ENCODE results near the gene RPRD2. TPM values are rescaled to one million over a fixed set of nuclear protein-coding genes. Genes with fewer than 3 reads are reported as not detected.

RPRD2 gene
- total and polyA plus RNA-seq, 2 of the 4 experiments (the other 2 are of a cell fraction) = 3.9 to 11.6 TPM

DNA sequence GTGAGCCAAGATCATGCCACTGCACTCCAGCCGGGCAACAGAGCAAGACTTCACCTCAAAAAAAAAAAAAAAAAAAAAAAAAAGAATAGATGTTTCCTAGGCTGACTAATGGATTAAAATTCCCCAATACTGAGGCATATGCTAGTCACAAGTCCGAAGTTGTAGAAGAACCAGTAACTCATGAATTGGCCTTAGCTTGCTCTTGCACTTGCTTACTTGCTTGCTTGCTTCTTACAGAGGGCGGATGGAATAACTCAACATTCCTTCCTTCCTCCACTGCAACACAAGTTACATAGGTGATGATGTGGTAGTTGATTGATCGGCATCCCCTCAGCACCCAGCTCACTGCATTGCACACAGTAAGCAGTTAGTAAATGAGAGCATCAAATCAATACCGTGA, 120.5 kb downstream of the RPRD2 start:
- dilution Hi-C loops (cut with HindIII; ENCODE audit: low sequenced_read_pairs, unreplicated experiment) = no loop called here
- no TSS peak for BruUV-seq (replicated peaks)
- peak; percentile 9; the same call in 1 of the 2 replicates for ATAC-seq (ENCODE audit: low read depth)

More for the DNA sequence above, 120.5 kb downstream of the RPRD2 start:
- in situ Hi-C loops (cut with MboI; ENCODE audit: low sequenced_read_pairs) (no loop called here), intact Hi-C loops (cut with micrococcal nuclease) (no loop called here)
- Histone ChIP-seq H3K27ac (ENCODE audit: insufficient read depth, low read length) (no peak overlapping the region), H3K23ac (ENCODE audit: low read depth, low read length) (peak overlapping the region; percentile 24; the same call in 1 of the 2 replicates), H3K56ac (ENCODE audit: extremely low read depth, insufficient read depth, low read length) (no peak overlapping the region), H3K79me1 (ENCODE audit: low read depth in 1 of 2, low read length in 2 of 2) (peaks cover 10 to 17% of the 10 kb centered on the region in 2 experiments), H2AK9ac (replicated peaks; ENCODE audit: low read depth, low read length, poor library complexity) (no peak overlapping the region), H2BK20ac (ENCODE audit: low read depth, low read length) (no peak overlapping the region), H3K36me3 (ENCODE audit: control insufficient read depth, insufficient read depth, low read length) (no peaks in the 10 kb centered on the region), H4K8ac (ENCODE audit: low read depth in 2 of 2, low read length in 2 of 2) (peak overlapping the region in 1 of 2 experiments; percentile 11; a peak in 1 of 4 replicates), H3K4ac (ENCODE audit: low read depth, low read length) (no peak overlapping the region), H2BK15ac (ENCODE audit: low read depth, low read length) (no peak overlapping the region), H3K4me1 (ENCODE audit: control insufficient read depth, insufficient read depth, low read length) (no peaks in the 10 kb centered on the region; the same call in 1 of the 2 replicates), H3K4me2 (ENCODE audit: low read depth, low read length) (no peak overlapping the region), H2BK120ac (ENCODE audit: low read depth, low read length) (no peak overlapping the region), H3K27me3 (ENCODE audit: control insufficient read depth, insufficient read depth, low read length) (no peaks in the 10 kb centered on the region), H3K9ac (ENCODE audit: low read depth, low read length) (no peak overlapping the region), H3K14ac (replicated peaks; ENCODE audit: low read depth, low read length) (no peak overlapping the region; the same call in 1 of the 2 replicates), H3K18ac (ENCODE audit: low read depth, low read length) (no peak overlapping the region), H3K9me3 (ENCODE audit: control insufficient read depth, insufficient read depth, low read length) (no peaks in the 10 kb centered on the region), H2AK5ac (ENCODE audit: low read depth, low read length) (no peak overlapping the region; the same call in 1 of the 2 replicates), H2AFZ (replicated peaks; ENCODE audit: low read length, poor library complexity) (peak overlapping the region; percentile 11), H2BK5ac (ENCODE audit: low read depth, low read length, poor library complexity, severe bottlenecking) (no peak overlapping the region), H4K20me1 (ENCODE audit: insufficient read depth, low read length) (no peaks in the 10 kb centered on the region), H4K91ac (ENCODE audit: insufficient read depth, low read depth, low read length) (no peak overlapping the region), H3K9me1 (ENCODE audit: insufficient read depth, low read length) (peaks cover 4% of the 10 kb centered on the region), H3K4me3 (ENCODE audit: insufficient read depth, low read depth, low read length) (no peak overlapping the region), H4K5ac (ENCODE audit: low read depth, low read length) (no peak overlapping the region)
- TF ChIP-seq RAD21 (IDR thresholded peaks at IDR 0.05; ENCODE audit: low read length) (no peak), RCOR1 (IDR thresholded peaks at IDR 0.05; ENCODE audit: insufficient replicate concordance, low read length) (no peak), SMC3 (IDR thresholded peaks at IDR 0.05; ENCODE audit: low read depth, low read length) (no peak), POLR2A (IDR thresholded peaks at IDR 0.05; ENCODE audit: low read depth, low read length) (no peak), CEBPB (IDR thresholded peaks at IDR 0.05; ENCODE audit: low read depth, low read length) (no peak), RFX5 (IDR thresholded peaks at IDR 0.05; ENCODE audit: low read depth, low read length) (no peak), BHLHE40 (IDR thresholded peaks at IDR 0.05; ENCODE audit: low read depth, low read length) (no peak), CHD1 (IDR thresholded peaks at IDR 0.05; ENCODE audit: low read depth, low read length) (no peak), FOS (IDR thresholded peaks at IDR 0.05; ENCODE audit: low read depth, low read length) (no peak), NFE2L2 (IDR thresholded peaks at IDR 0.05; ENCODE audit: low read depth, low read length) (no peak), MAZ (IDR thresholded peaks at IDR 0.05; ENCODE audit: borderline replicate concordance, low read depth, low read length) (no peak)
- TF ChIP-seq, protein P1, sequence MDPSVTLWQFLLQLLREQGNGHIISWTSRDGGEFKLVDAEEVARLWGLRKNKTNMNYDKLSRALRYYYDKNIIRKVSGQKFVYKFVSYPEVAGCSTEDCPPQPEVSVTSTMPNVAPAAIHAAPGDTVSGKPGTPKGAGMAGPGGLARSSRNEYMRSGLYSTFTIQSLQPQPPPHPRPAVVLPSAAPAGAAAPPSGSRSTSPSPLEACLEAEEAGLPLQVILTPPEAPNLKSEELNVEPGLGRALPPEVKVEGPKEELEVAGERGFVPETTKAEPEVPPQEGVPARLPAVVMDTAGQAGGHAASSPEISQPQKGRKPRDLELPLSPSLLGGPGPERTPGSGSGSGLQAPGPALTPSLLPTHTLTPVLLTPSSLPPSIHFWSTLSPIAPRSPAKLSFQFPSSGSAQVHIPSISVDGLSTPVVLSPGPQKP (IDR thresholded peaks at IDR 0.05; ENCODE audit: borderline replicate concordance, low read depth, low read length) = no peak
- TF ChIP-seq, protein P2, sequence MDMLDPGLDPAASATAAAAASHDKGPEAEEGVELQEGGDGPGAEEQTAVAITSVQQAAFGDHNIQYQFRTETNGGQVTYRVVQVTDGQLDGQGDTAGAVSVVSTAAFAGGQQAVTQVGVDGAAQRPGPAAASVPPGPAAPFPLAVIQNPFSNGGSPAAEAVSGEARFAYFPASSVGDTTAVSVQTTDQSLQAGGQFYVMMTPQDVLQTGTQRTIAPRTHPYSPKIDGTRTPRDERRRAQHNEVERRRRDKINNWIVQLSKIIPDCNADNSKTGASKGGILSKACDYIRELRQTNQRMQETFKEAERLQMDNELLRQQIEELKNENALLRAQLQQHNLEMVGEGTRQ (IDR thresholded peaks at IDR 0.05; ENCODE audit: low read depth, low read length) = no peak
- TF ChIP-seq, protein P3, sequence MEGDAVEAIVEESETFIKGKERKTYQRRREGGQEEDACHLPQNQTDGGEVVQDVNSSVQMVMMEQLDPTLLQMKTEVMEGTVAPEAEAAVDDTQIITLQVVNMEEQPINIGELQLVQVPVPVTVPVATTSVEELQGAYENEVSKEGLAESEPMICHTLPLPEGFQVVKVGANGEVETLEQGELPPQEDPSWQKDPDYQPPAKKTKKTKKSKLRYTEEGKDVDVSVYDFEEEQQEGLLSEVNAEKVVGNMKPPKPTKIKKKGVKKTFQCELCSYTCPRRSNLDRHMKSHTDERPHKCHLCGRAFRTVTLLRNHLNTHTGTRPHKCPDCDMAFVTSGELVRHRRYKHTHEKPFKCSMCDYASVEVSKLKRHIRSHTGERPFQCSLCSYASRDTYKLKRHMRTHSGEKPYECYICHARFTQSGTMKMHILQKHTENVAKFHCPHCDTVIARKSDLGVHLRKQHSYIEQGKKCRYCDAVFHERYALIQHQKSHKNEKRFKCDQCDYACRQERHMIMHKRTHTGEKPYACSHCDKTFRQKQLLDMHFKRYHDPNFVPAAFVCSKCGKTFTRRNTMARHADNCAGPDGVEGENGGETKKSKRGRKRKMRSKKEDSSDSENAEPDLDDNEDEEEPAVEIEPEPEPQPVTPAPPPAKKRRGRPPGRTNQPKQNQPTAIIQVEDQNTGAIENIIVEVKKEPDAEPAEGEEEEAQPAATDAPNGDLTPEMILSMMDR (conservative IDR thresholded peaks at IDR 0.05; ENCODE audit: low read depth, low read length) = no peak
- ChIA-PET CTCF (no interaction called here), POLR2A (ENCODE audit: unreplicated experiment) (no interaction called here)
- 80% methylated on average over 1 of the region's 5 CpGs; no CpG with 5 or more reads in 1 of the 2 experiments for WGBS, 2 experiments (ENCODE audit: extremely low coverage in 2 of 2, insufficient read length in 1 of 2)
- DNase-seq = peak; percentile 78

Data from IMR-90 (cell line).